GM12865 (cell line): ENCODE results near the gene NDUFAF3.

Experiments
- DNase-seq: peaks from one replicate; pipeline ENCODE4 v3.0.0; 2010; ENCODE audit warnings: low read depth
- H3K4me3 ChIP-seq: 2 replicates; pipeline ENCODE4 v1.5.1; 2011; ENCODE audit warnings: mild to moderate bottlenecking, low read depth, low read length, control low read depth
- CTCF ChIP-seq: IDR thresholded peaks from 2 replicates; pipeline ENCODE4 v1.5.1; 2011; ENCODE audit warnings: low read length, control low read depth, low read depth, inconsistent platforms; ENCODE audit not compliant: insufficient read depth; ENCODE audit errors: missing control alignments

NDUFAF3 gene

GRCh38 chr3:49020330-49021212, 1.4 kb upstream of the NDUFAF3 start:
- peak; percentile 75 for DNase-seq
- H3K4me3 ChIP-seq: peak overlapping the region; percentile 94
- no peak for TF ChIP-seq CTCF

GRCh38 chr3:49021213-49021812, 608 bp upstream of the NDUFAF3 start:
- H3K4me3 ChIP-seq: peak overlapping the region; percentile 94
- peak; percentile 99 for DNase-seq
- no peak for TF ChIP-seq CTCF

GRCh38 chr3:49022688-49023171, 809 bp downstream of the NDUFAF3 start:
- peak; percentile 54 for DNase-seq
- no peak for TF ChIP-seq CTCF

GRCh38 chr3:49023775-49024174, 1.9 kb downstream of the NDUFAF3 start:
- no peak overlapping the region for H3K4me3 ChIP-seq
- no peak for TF ChIP-seq CTCF

More at GRCh38 chr3:49022688-49023171, 809 bp downstream of the NDUFAF3 start:
- peak overlapping the region; percentile 94 for H3K4me3 ChIP-seq

GRCh38 chr3:49024449-49024848, 2.5 kb downstream of the NDUFAF3 start:
- TF ChIP-seq CTCF: no peak
- DNase-seq: peak; percentile 3
- H3K4me3 ChIP-seq: no peak overlapping the region

More at GRCh38 chr3:49023775-49024174, 1.9 kb downstream of the NDUFAF3 start:
- DNase-seq: no peak

- DNase-seq: peak; percentile 75
- no peak overlapping the region for H3K4me3 ChIP-seq
- TF ChIP-seq CTCF: no peak
Observed at GRCh38 chr3:49025005-49025792, 3.3 kb downstream of the NDUFAF3 start.
